Activated CD8-positive, alpha-beta T cell treated with anti-CD3 and anti-CD28 coated beads for 36 hours (primary cell): ENCODE results near the gene RABGAP1L. TPM values are rescaled to one million over a fixed set of nuclear protein-coding genes. Genes with fewer than 3 reads are reported as not detected.

Experiments used
- ATAC-seq: fragments of 200-7000 bp; cut with Tn5 transposase; one replicate; pipeline ENCODE4 v1.10.0; 2021; ENCODE audit warnings: mild to moderate bottlenecking, moderate library complexity
- CTCF ChIA-PET: fragments of 350-600 bp; sonication (Branson Sonifier 250); formaldehyde crosslinking; loops from one replicate; lab custom pipeline; 2021; ENCODE audit warnings: antibody characterized with exemption; lab: Charles Lee
- POLR2A ChIA-PET: fragments of 350-600 bp; sonication (Branson Sonifier 250); formaldehyde crosslinking; loops from one replicate; lab custom pipeline; 2021; ENCODE audit warnings: antibody characterized with exemption; lab: Charles Lee
- DNase-seq: peaks from one replicate; pipeline ENCODE4 v3.0.0-alpha.2; 2020
- H3K27ac Mint-ChIP-seq: one replicate; pipeline ENCODE4 v1.8.0; 2021; ENCODE audit warnings: mild to moderate bottlenecking, mixed read lengths
- H3K27me3 Mint-ChIP-seq: one replicate; pipeline ENCODE4 v1.8.0; 2021; ENCODE audit warnings: mixed read lengths
- H3K36me3 Mint-ChIP-seq: one replicate; pipeline ENCODE4 v1.8.0; 2021; ENCODE audit warnings: low read depth, mixed read lengths
- H3K4me1 Mint-ChIP-seq: one replicate; pipeline ENCODE4 v1.8.0; 2021; ENCODE audit warnings: low read depth, mixed read lengths
- H3K4me3 Mint-ChIP-seq: one replicate; pipeline ENCODE4 v1.8.0; 2021; ENCODE audit warnings: mild to moderate bottlenecking, moderate library complexity, mixed read lengths
- H3K9me3 Mint-ChIP-seq: one replicate; pipeline ENCODE4 v1.8.0; 2021; ENCODE audit warnings: mixed read lengths
- intact Hi-C: fragments of 100-400 bp; cut with micrococcal nuclease; formaldehyde crosslinking; loops from one replicate; pipeline ENCODE4 v1.10.0; 2022
- total RNA-seq, 2 experiments: library from RNA; stranded (reverse); gene quantifications; one replicate each; pipeline ENCODE4 v1.2.3, GENCODE V29; 2021
- TF ChIP-seq, protein P1 (sequence below): fragments of 200-600 bp; IDR thresholded peaks from one replicate; pipeline ENCODE4 v1.8.0; 2022; ENCODE audit warnings: antibody characterized with exemption, mild to moderate bottlenecking

Gene RABGAP1L
- total RNA-seq, 2 experiments from 2014 or later = 26.9 to 29.4 TPM

DNA sequence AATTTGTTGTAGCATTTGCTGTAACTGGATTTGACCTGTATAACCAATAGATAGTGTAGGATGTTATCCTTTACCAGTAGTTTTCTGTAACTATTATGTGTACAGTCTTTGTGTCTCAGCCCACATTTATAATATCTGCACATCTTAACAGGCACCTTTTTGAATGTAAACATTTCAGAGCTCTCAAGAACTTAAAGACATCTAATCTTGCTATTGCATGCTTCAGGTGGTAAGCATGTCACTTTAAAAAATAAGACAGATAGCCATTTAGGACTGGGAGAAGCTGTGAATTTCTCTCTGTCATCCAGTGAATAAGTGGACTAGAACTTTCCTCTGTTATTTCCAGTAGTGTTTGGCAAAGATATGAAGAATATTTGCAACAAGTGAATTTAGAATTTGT, 265.8 kb downstream of the RABGAP1L start:
- POLR2A ChIA-PET = no interaction called here
- H3K4me1 Mint-ChIP-seq = peaks cover 5% of the 10 kb centered on the region
- ATAC-seq = no peak

DNA sequence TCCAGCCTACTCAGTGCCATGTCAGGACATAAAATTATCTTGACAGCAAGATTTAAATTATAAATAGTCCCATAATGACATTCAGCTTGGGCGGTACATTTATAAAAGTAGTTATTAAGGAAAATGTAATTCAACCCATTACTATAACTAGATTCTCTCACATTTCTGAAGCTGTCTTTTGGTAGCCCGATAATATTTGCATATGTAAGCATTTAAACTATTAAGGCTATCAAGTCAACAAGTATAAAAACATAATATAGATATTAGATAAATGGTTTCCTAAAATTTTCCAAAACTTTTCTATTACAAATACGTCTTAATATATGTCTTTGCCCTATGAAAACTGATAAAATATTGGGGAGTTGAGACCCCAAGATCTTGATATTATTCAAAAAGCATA, 266.8 kb downstream of the RABGAP1L start:
- no peak overlapping the region for H3K27ac Mint-ChIP-seq
- POLR2A ChIA-PET = no interaction called here
- ATAC-seq = no peak
- TF ChIP-seq, protein P1, sequence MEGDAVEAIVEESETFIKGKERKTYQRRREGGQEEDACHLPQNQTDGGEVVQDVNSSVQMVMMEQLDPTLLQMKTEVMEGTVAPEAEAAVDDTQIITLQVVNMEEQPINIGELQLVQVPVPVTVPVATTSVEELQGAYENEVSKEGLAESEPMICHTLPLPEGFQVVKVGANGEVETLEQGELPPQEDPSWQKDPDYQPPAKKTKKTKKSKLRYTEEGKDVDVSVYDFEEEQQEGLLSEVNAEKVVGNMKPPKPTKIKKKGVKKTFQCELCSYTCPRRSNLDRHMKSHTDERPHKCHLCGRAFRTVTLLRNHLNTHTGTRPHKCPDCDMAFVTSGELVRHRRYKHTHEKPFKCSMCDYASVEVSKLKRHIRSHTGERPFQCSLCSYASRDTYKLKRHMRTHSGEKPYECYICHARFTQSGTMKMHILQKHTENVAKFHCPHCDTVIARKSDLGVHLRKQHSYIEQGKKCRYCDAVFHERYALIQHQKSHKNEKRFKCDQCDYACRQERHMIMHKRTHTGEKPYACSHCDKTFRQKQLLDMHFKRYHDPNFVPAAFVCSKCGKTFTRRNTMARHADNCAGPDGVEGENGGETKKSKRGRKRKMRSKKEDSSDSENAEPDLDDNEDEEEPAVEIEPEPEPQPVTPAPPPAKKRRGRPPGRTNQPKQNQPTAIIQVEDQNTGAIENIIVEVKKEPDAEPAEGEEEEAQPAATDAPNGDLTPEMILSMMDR = no peak
- H3K9me3 Mint-ChIP-seq = no peaks in the 10 kb centered on the region
- H3K36me3 Mint-ChIP-seq = no peaks in the 10 kb centered on the region
- CTCF ChIA-PET = interaction anchor here (1.0 kb wide), 1 partner anchor 44 kb away, joined by 3 read pairs; no protein-coding TSS in a partner anchor
- intact Hi-C loops = no loop called here
- H3K27me3 Mint-ChIP-seq = no peaks in the 10 kb centered on the region
- no peak overlapping the region for H3K4me3 Mint-ChIP-seq
- DNase-seq = no peak
- H3K4me1 Mint-ChIP-seq = peaks cover 5% of the 10 kb centered on the region

More for the DNA sequence above, 265.8 kb downstream of the RABGAP1L start:
- Mint-ChIP-seq H3K36me3 (no peaks in the 10 kb centered on the region), H3K4me3 (no peak overlapping the region), H3K9me3 (no peaks in the 10 kb centered on the region), H3K27ac (no peak overlapping the region), H3K27me3 (no peaks in the 10 kb centered on the region)
- intact Hi-C loops = no loop called here
- CTCF ChIA-PET = no interaction called here
- DNase-seq = no peak
- TF ChIP-seq, protein P1 = no peak

DNA sequence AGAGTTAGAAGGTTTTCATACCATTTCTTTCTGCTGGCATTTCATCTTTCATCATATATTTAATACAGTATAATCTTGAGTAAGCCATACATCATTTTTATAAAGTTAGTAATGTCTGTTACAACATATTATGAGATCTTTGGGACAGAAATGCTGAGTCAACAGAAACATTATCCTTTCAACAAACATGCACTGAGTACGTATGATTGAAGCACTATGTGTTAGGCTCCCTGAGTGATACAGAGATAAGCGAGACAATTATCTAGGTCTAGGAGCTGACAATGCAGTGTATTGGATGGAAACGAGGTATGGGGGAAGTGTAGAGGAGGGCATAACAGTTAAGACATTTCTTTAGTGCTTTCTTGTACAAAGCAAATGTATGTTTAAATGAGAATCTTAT, 268.7 kb downstream of the RABGAP1L start:
- H3K27ac Mint-ChIP-seq = no peak overlapping the region
- H3K27me3 Mint-ChIP-seq = no peaks in the 10 kb centered on the region
- ChIA-PET CTCF (interaction anchor here (0.6 to 1.3 kb wide), 2 partner anchors 9 to 18 kb away, joined by 3 read pairs; no protein-coding TSS in a partner anchor), POLR2A (no interaction called here)
- no peak overlapping the region for H3K4me3 Mint-ChIP-seq
- peaks cover 5% of the 10 kb centered on the region for H3K4me1 Mint-ChIP-seq
- intact Hi-C loops = no loop called here
- TF ChIP-seq, protein P1 = no peak
- ATAC-seq (no peak), DNase-seq (no peak)
- H3K36me3 Mint-ChIP-seq = no peaks in the 10 kb centered on the region
- no peaks in the 10 kb centered on the region for H3K9me3 Mint-ChIP-seq

DNA sequence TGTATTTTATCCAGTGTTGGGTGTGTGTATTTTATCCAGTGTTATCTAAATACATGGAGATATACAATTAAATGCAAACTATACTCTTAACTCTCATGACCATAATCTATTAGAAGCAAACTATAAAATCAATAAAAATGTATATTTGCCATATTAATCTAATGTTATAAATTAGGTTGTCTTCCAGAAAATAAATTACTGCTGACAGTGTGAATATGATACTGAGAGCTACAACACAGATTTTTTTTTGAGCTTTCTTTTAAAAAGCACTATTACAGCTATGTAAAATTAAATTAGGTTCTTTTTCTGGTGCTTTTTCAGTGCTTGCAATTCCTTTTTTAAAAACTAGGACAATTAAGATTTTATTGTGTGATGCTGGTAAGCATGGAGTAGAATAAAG, 269.4 kb downstream of the RABGAP1L start:
- POLR2A ChIA-PET = interaction anchor here (0.7 kb wide), 1 partner anchor 17 kb away, joined by 3 read pairs; no protein-coding TSS in a partner anchor
- no peaks in the 10 kb centered on the region for H3K9me3 Mint-ChIP-seq
- ATAC-seq (no peak), DNase-seq (no peak)
- H3K4me3 Mint-ChIP-seq = no peak overlapping the region
- H3K4me1 Mint-ChIP-seq = peaks cover 5% of the 10 kb centered on the region
- intact Hi-C loops = no loop called here
- no peaks in the 10 kb centered on the region for H3K27me3 Mint-ChIP-seq
- H3K27ac Mint-ChIP-seq = no peak overlapping the region
- TF ChIP-seq, protein P1 = no peak
- CTCF ChIA-PET = interaction anchor here (0.8 kb wide), 1 partner anchor 121 kb away, joined by 3 read pairs; no protein-coding TSS in a partner anchor
- H3K36me3 Mint-ChIP-seq = no peaks in the 10 kb centered on the region

DNA sequence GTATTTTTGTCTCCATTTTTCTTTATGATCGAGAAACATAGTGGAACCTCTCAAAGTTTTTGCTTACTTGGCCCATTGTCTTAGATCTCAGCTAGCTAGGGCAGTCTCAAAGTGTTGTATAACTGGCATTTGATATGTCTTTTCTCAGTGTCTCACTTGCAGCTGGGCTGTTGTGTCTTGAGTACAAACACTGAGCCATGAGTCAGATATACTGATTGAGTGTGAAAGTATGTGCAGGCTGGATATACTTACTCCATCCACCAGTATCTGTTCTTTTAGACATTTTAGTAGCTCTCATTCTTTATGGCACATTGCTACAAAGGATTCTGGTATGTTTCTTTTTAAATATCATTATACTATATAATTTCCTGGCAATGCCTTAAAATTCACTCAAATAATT, 274.1 kb downstream of the RABGAP1L start:
- TF ChIP-seq, protein P1 = no peak
- ChIA-PET POLR2A (no interaction called here), CTCF (no interaction called here)
- no peaks in the 10 kb centered on the region for H3K4me1 Mint-ChIP-seq
- H3K9me3 Mint-ChIP-seq = peaks cover 2% of the 10 kb centered on the region
- no peak overlapping the region for H3K4me3 Mint-ChIP-seq
- no peak overlapping the region for H3K27ac Mint-ChIP-seq
- peaks cover 3% of the 10 kb centered on the region for H3K36me3 Mint-ChIP-seq
- intact Hi-C loops = no loop called here
- DNase-seq (no peak), ATAC-seq (no peak)
- no peaks in the 10 kb centered on the region for H3K27me3 Mint-ChIP-seq
